Measurements from ENCODE around the gene ZNF439. TPM values are rescaled to one million over a fixed set of nuclear protein-coding genes. Genes with fewer than 3 reads are reported as not detected.

Gene ZNF439
- total RNA-seq (ENCODE audit: low replicate concordance): 4.8 TPM in 2 replicates

DNA sequence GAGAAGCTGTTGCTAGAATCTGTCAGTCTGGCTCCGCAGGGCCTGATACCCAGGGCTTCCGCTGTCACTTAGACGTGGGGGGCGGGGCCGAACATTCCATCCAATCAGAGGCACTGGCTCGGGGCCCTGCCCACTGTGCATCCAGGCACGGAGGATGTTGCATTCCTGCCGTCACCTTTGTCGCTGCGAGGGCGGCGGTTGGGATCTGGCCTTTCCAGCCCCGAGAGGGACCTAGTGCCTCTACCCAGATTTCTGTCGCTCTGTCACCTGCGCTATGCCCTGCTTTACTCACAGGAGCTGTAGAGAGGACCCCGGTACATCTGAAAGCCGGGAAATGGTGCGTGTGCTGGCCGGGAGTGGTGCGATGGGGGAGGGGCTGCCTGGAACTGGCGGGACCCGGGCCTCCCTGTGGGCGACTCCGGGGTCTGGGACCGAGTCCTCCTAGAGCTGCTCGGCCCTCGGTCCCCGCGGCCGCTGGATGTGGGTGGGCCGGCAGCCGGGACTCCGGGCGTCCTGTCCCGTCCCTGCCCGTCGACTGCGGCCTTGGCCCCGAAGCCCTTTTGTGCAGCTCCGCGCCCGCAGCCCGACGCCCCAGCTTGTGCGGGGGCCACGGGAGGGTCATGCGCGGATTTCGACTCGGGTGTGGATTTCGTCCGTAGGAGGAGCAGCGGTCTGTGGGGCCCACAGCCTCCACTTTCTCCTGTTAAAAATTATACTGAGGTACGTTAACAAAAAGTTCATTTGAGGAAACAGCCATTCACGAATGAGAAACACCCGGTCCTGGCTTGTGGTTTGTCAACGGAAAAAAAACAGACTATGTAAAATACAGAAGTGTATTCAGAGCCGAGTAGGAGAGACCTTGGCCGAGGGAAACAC is at the start of gene ZNF439:
Gene ZNF439 (plus strand): TSS at position 133 of the 876 bp plus-strand sequence. CDS start 142 bp downstream, at position 275.

DNA sequence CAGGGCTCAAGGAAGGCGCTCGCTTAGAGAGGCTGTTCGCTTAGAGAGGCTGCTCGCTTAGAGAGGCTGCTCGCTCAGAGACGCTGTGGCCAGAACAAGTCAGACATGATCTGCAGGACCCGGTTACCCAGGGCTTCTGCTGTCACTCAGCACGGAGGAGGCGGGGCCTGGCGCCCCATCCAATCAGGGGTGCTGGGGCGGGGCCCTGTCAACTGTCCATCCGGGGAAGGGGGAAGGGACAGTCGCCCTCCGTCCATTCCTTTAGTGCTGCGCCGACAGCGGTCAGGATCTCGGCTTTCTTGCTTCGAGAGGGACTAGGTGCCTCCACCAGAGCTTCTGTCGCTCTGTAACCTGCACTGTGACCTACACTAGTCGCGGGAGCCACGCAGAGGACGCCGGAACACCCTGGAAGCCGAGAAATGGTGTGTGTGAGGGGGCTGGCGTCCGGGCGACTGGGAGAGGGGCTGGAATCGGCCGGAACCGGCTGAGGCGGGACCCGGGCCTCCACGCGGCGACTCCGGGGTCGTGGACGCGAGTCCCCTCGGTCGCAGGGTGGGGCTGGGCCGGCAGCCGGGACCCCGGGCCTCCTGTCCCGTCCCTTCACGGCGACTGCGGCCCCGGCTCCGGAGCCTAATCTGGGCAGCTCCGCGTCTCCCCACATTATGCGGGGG is 34.4 kb upstream of the ZNF439 start, which contains the start of gene ZNF440:
Gene ZNF440 (plus strand): TSS at position 245 of the 671 bp plus-strand sequence. CDS start 175 bp downstream, at position 420.

DNA sequence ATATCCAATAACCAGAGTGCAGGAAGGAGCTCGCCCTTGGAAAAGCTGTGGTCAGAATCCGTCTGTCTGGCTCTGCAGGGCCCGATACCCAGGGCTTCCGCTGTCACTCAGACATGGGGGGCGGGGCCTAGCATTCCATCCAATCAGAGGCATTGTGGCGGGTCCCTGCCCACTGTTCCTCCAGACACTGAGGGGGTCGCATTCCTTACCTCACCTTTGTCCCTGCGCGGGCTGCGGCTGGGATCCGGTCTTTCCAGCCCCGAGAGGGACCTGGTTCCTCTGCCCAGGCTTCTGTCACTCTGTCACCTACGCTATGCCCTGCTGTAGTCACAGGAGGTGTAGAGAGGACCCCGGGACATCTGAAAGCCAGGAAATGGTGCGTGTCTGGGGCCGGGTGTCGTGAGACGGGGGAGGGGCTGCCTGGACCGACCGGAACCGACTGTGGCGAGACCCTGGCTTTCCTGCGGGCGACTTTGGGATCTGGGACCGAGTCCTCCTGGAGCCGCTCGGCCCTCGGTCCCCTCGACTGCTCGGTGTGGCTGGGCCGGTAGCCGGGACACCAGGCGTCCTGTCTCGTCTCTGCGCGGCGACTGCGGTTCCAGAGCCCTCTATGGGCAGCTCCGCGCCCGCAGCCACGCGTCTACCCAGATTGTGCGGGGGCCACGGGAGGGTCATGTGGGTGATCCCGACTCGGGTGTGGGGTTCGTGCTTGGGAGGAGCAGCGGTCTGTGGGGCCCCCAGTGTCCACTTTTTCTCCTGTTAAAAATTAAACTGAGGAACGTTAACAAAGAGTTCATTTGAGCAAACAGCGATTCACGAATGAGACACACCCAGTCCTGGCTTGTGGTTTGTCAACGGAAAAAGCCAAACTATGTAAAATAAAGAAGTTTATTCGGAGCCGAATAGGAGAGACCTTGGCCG is 39.3 kb downstream of the ZNF439 start, which contains the start of gene ZNF69:
Gene ZNF69 (plus strand): TSS at position 172 of the 921 bp plus-strand sequence. CDS start 142 bp downstream, at position 314.

Other genes starting within 250 kb of the ZNF439 start
- gene ZNF823, start 109.8 kb upstream of the ZNF439 start, total RNA-seq (ENCODE audit: low replicate concordance): 5.0 and 5.1 TPM in 2 replicates
- 7.3 and 12.0 TPM in 2 replicates for gene ZNF441, start 81.7 kb upstream of the ZNF439 start, total RNA-seq (ENCODE audit: low replicate concordance)
- gene ZNF491, start 50.2 kb upstream of the ZNF439 start, total RNA-seq (ENCODE audit: low replicate concordance): 2.8 and 5.7 TPM in 2 replicates
- 7.4 and 9.2 TPM in 2 replicates for gene ZNF440, start 34.5 kb upstream of the ZNF439 start, total RNA-seq (ENCODE audit: low replicate concordance)
- 1.8 and 10.1 TPM in 2 replicates for gene ZNF69, start 39.1 kb downstream of the ZNF439 start, total RNA-seq (ENCODE audit: low replicate concordance)
- gene ZNF700, start 76.4 kb downstream of the ZNF439 start, total RNA-seq (ENCODE audit: low replicate concordance): 4.4 and 6.5 TPM in 2 replicates
- 1.2 and 2.3 TPM in 2 replicates for gene ZNF763, start 116.3 kb downstream of the ZNF439 start, total RNA-seq (ENCODE audit: low replicate concordance)
- gene ZNF433, start 187.0 kb downstream of the ZNF439 start, total RNA-seq (ENCODE audit: low replicate concordance): 3.2 and 5.1 TPM in 2 replicates
- 0.23 TPM in 2 replicates for gene ZNF878, start 204.2 kb downstream of the ZNF439 start, total RNA-seq (ENCODE audit: low replicate concordance)
- 6.3 and 6.8 TPM in 2 replicates for gene ZNF844, start 216.0 kb downstream of the ZNF439 start, total RNA-seq (ENCODE audit: low replicate concordance)